Astrocyte (in vitro differentiated cells and primary cell): ENCODE measurements around the gene ANXA10.

Source experiments
- CTCF ChIP-seq: IDR thresholded peaks from 2 replicates; pipeline ENCODE4 v1.5.1; 2011; ENCODE audit warnings: low read depth, mild to moderate bottlenecking, inconsistent platforms, low read length, moderate library complexity; ENCODE audit not compliant: insufficient read depth
- EZH2 ChIP-seq: IDR thresholded peaks from 2 replicates; pipeline ENCODE4 v1.6.1; 2012; ENCODE audit warnings: mild to moderate bottlenecking, low read length, inconsistent platforms; ENCODE audit not compliant: insufficient read depth

GRCh38 chr4:168220893-168221292 is 128.6 kb downstream of the ANXA10 start:
- TF ChIP-seq CTCF (no peak), EZH2 (no peak)
